ENCODE results near the gene SLC12A3. TPM values are rescaled to one million over a fixed set of nuclear protein-coding genes. Genes with fewer than 3 reads are reported as not detected.

The SLC12A3 gene
- total RNA-seq, 1 donor from 2014 or later: not detected

DNA sequence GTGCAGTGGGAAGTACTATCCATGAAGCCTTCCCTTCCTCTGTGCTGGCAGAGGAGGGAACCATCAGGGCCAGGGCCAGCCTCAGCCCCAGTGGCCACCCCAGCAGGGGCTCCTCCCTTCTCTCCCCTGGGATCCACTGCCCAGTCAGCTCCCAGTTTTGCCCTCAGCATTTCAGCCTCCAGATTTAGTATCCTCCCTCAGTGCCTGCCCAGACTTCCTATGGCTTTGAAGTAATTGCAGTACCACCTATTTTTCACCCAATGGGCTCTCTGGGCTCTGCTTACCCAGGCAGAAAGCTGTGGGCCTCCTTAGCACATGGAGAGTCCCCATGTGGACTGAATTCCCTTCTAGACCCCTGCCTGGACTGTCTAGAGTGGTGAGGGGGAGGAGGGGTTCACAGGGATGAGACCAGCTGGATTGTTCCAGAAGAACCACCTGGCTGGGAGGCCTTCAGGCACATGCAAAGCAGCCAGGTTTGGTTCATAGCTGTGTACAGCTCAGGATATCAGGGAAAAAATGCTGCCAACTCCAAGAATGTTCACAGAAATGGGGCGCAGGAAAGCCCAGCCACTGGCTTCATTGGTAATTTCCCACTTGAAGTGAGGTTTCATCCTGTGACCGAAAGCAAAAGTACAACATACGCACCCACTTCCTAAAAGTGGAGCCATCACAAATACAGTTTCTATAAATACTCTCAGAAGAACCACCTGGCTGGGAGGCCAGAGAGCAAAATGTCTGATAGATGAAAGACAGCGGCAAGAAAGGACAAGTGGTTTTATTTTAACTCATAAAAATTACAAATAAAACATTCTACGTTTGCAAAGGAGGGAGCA lies 51.8 kb downstream of the SLC12A3 start:
- no peak for DNase-seq (ENCODE audit: low read depth)
- no peak overlapping the region for H3K4me3 ChIP-seq (ENCODE audit: low read depth, low read length)
- no peak for TF ChIP-seq CTCF (conservative IDR thresholded peaks at IDR 0.05; ENCODE audit: low read depth, low read length)

- no peak for TF ChIP-seq CTCF (conservative IDR thresholded peaks at IDR 0.05; ENCODE audit: low read depth, low read length)
- H3K4me3 ChIP-seq (ENCODE audit: low read depth, low read length): no peak overlapping the region
- no peak for DNase-seq (ENCODE audit: low read depth)
Observed at GRCh38 chr16:56918467-56919012, 53.5 kb downstream of the SLC12A3 start.

GRCh38 chr16:56919099-56919800 lies 54.2 kb downstream of the SLC12A3 start:
- DNase-seq (ENCODE audit: low read depth): no peak
- no peak for TF ChIP-seq CTCF (conservative IDR thresholded peaks at IDR 0.05; ENCODE audit: low read depth, low read length)

GRCh38 chr16:56921571-56921970 lies 56.6 kb downstream of the SLC12A3 start:
- no peak overlapping the region for H3K4me3 ChIP-seq (ENCODE audit: low read depth, low read length)
- TF ChIP-seq CTCF (conservative IDR thresholded peaks at IDR 0.05; ENCODE audit: low read depth, low read length): no peak
- DNase-seq (ENCODE audit: low read depth): no peak

More at GRCh38 chr16:56919099-56919800, 54.2 kb downstream of the SLC12A3 start:
- no peak overlapping the region for H3K4me3 ChIP-seq (ENCODE audit: low read depth, low read length)

DNA sequence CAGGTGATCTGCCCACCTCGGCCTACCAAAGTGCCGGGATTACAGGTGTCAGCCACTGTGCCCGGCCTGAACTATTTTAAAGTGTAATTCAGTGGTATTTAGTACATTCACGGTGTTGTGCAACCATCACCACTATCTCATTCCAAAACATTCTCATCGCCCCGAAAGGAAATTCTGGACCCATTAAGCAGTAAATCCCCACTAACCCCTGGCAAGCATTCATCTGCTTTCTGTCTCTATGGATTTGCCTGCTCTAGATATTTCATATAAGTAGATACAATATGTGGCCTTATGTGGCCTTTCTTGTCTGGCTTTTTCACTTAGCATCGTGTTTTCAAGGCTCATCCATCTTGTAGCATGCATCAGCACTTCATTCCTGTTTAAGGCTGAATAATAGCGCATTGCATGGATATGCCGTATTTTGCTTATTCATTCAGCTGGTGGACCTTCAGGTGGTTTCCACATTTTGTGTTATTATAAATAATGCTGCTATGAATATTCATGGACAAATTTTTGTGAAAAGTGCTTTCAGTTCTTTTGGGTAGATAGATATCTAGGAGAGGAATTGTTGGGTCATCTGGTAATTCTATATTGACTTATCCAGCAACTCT lies 58.6 kb downstream of the SLC12A3 start:
- H3K4me3 ChIP-seq (ENCODE audit: low read depth, low read length): no peak overlapping the region
- TF ChIP-seq CTCF (conservative IDR thresholded peaks at IDR 0.05; ENCODE audit: low read depth, low read length): no peak
- DNase-seq (ENCODE audit: low read depth): no peak

DNA sequence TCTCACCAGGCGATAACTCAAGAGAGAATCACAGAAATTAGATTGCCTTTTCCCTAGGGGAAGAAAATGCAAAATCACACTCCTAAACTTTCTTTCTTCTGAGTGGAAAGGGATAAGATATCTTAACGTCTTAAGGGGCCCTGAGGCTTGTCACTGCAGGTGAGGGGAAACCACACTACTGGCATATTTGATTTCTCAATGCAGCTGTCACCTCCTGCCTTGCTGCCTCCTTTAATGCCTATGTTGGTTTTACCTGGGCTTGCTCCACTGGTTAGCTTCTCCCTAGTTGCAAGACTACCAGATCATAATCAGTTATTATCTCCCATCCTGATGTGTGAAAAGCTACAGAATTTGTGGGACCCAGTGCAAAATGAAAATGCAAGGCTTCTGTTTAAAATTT lies 62.5 kb downstream of the SLC12A3 start:
- TF ChIP-seq CTCF (conservative IDR thresholded peaks at IDR 0.05; ENCODE audit: low read depth, low read length): no peak
- no peak for DNase-seq (ENCODE audit: low read depth)
- no peak overlapping the region for H3K4me3 ChIP-seq (ENCODE audit: low read depth, low read length)

Data from epithelial cell of proximal tubule (primary cell).